Loucy (cell line): ENCODE data around the gene MYH7.

Experiments
- H2AFZ ChIP-seq: fragments of 200-600 bp; sonication (generic); 2 replicates; pipeline ENCODE4 v1.6.0; 2016; ENCODE audit warnings: antibody characterized with exemption, mild to moderate bottlenecking, low read length, moderate library complexity
- H3F3A ChIP-seq: fragments of 200-600 bp; 2 replicates; pipeline ENCODE4 v1.6.0; 2016; ENCODE audit warnings: antibody characterized with exemption, low read depth, mild to moderate bottlenecking
- H3K27me3 ChIP-seq: fragments of 200-600 bp; sonication (generic); 2 replicates; pipeline ENCODE4 v1.6.1; 2014; ENCODE audit warnings: low read length, mild to moderate bottlenecking; ENCODE audit not compliant: insufficient read depth, poor library complexity, severe bottlenecking
- H3K36me3 ChIP-seq: fragments of 200-600 bp; sonication (generic); 2 replicates; pipeline ENCODE4 v1.6.1; 2016; ENCODE audit warnings: low read length; ENCODE audit not compliant: insufficient read depth
- H3K4me1 ChIP-seq: fragments of 200-600 bp; sonication (generic); 2 replicates; pipeline ENCODE4 v1.5.1; 2014; ENCODE audit warnings: low read length, mild to moderate bottlenecking; ENCODE audit not compliant: insufficient read depth, poor library complexity, severe bottlenecking
- H3K4me2 ChIP-seq: fragments of 200-600 bp; sonication (generic); 2 replicates; pipeline ENCODE4 v1.6.0; 2014; ENCODE audit warnings: antibody characterized with exemption, low read length, low read depth, mild to moderate bottlenecking; ENCODE audit not compliant: poor library complexity, severe bottlenecking
- H3K4me3 ChIP-seq: fragments of 200-600 bp; sonication (generic); 2 replicates; pipeline ENCODE4 v1.5.1; 2014; ENCODE audit warnings: low read length, mild to moderate bottlenecking, mixed read lengths; ENCODE audit not compliant: poor library complexity, severe bottlenecking
- H3K79me2 ChIP-seq: fragments of 200-600 bp; sonication (generic); 2 replicates; pipeline ENCODE4 v1.6.1; 2014; ENCODE audit warnings: low read length; ENCODE audit not compliant: insufficient read depth
- H3K9ac ChIP-seq: fragments of 200-600 bp; sonication (generic); 2 replicates; pipeline ENCODE4 v1.6.0; 2014; ENCODE audit warnings: mild to moderate bottlenecking, low read depth, low read length, moderate library complexity; ENCODE audit not compliant: poor library complexity, severe bottlenecking
- H3K9me2 ChIP-seq: fragments of 200-600 bp; sonication (generic); replicated peaks from 2 replicates; pipeline ENCODE4 v1.6.1; 2016; ENCODE audit warnings: low read depth, low read length, mixed read lengths
- H3K9me3 ChIP-seq: fragments of 200-600 bp; sonication (generic); 2 replicates; pipeline ENCODE4 v1.6.1; 2014; ENCODE audit warnings: mild to moderate bottlenecking, antibody characterized with exemption, low read length, low read depth; ENCODE audit not compliant: insufficient read depth
- H4K20me1 ChIP-seq: fragments of 200-600 bp; sonication (generic); 2 replicates; pipeline ENCODE4 v1.6.0; 2014; ENCODE audit warnings: antibody characterized with exemption, low read length, mild to moderate bottlenecking; ENCODE audit not compliant: insufficient read depth, poor library complexity, severe bottlenecking
- EZH2phosphoT487 ChIP-seq: fragments of 200-600 bp; IDR thresholded peaks from 2 replicates; pipeline ENCODE4 v1.6.1; 2018; ENCODE audit warnings: antibody characterized with exemption, mild to moderate bottlenecking, moderate library complexity, borderline replicate concordance
- TF ChIP-seq, protein P1 (sequence below): fragments of 200-600 bp; sonication (generic); conservative IDR thresholded peaks from 2 replicates; pipeline ENCODE4 v1.5.1; 2014; ENCODE audit warnings: mild to moderate bottlenecking, antibody characterized with exemption, low read length

Gene MYH7

DNA sequence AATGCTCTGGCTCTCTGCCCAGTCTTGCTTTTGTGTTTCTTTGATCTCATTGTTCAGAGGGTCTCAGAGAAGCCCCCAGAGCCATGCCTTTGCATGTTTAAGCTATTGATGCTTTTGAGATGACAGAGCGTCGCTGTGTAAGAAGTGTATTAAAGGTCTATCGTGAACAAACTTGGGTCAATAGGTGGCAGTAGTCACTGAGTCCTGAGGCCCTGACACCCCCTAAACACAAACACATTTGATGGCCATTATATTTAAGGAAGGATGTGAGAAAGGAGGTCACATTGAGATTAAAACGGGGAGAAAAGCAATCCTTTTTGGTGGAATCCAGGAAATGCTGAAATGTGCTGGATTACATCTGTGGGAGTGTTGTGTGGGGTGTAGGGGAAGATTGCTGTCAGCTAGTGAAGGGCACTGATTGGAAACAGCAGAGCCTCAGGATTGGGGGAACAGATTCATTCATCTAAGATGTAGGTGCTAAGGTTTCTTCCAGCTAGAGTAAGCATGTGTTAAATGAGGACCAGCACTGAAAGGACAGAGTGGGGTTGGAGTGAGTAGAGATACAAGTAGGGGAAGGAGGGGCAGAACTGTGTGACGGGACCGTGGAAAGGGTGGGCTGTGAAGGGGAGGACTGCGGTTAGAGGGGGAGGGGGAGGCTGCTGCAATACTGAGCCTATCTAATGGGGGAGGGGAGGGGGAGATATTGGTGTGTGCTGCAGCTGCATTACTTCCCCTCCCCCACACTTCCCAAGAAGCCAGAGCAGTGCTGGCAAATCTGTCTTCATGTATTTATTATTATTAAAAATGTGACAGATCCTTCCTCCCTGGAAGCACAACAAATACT, 46.7 kb upstream of the MYH7 start:
- no peaks in the 10 kb centered on the region for H3K9me3 ChIP-seq
- no peaks in the 10 kb centered on the region for H3K79me2 ChIP-seq
- no peak overlapping the region for H3K4me2 ChIP-seq
- no peaks in the 10 kb centered on the region for H3F3A ChIP-seq
- H3K27me3 ChIP-seq, result no peaks in the 10 kb centered on the region
- TF ChIP-seq EZH2phosphoT487, result no peak
- TF ChIP-seq, protein P1, sequence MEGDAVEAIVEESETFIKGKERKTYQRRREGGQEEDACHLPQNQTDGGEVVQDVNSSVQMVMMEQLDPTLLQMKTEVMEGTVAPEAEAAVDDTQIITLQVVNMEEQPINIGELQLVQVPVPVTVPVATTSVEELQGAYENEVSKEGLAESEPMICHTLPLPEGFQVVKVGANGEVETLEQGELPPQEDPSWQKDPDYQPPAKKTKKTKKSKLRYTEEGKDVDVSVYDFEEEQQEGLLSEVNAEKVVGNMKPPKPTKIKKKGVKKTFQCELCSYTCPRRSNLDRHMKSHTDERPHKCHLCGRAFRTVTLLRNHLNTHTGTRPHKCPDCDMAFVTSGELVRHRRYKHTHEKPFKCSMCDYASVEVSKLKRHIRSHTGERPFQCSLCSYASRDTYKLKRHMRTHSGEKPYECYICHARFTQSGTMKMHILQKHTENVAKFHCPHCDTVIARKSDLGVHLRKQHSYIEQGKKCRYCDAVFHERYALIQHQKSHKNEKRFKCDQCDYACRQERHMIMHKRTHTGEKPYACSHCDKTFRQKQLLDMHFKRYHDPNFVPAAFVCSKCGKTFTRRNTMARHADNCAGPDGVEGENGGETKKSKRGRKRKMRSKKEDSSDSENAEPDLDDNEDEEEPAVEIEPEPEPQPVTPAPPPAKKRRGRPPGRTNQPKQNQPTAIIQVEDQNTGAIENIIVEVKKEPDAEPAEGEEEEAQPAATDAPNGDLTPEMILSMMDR, result peak; percentile 25; the same call in 1 of the 2 replicates
- H3K9ac ChIP-seq, result no peak overlapping the region
- peaks cover 14% of the 10 kb centered on the region; the same call in 1 of the 2 replicates for H3K36me3 ChIP-seq
- H2AFZ ChIP-seq, result no peak overlapping the region
- H3K4me3 ChIP-seq, result no peak overlapping the region
- peaks cover 6% of the 10 kb centered on the region for H4K20me1 ChIP-seq
- no peaks in the 10 kb centered on the region for H3K9me2 ChIP-seq
- H3K4me1 ChIP-seq, result no peaks in the 10 kb centered on the region

DNA sequence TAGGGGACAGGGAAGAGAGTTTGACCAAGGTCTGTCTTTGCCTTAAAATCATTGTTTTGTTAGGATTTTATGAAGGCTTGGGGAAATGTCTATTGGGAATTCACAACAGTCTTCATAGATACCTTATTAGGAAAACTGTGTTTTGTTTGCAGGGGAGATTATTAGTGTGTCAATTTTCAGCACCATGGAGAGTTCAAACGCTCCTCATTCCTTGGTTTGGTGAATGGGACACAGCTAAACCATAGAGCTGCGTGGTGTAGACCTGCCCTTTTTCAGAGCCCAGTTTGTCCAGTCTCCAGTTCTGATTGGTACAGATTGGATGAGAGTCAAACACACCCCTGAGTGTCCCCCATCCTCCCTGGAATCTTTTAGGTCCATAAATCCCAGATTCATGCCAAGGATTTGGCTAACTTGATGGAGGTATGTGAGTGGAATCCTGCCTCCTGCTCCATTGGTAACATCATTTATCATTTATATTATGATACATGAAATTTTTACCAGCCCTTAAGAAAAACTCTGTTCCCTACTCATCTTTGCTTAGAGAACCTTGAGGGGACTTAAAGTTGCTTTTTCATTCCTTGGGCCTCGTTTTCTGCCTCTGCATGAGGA, 46.0 kb upstream of the MYH7 start:
- Histone ChIP-seq H3K36me3 (peaks cover 21% of the 10 kb centered on the region), H3K9me3 (no peaks in the 10 kb centered on the region), H3K4me2 (no peak overlapping the region), H3K9me2 (no peaks in the 10 kb centered on the region), H3F3A (no peaks in the 10 kb centered on the region), H3K4me3 (no peak overlapping the region), H4K20me1 (peaks cover 6% of the 10 kb centered on the region), H3K27me3 (no peaks in the 10 kb centered on the region), H2AFZ (no peak overlapping the region), H3K9ac (no peak overlapping the region), H3K79me2 (no peaks in the 10 kb centered on the region), H3K4me1 (no peaks in the 10 kb centered on the region)
- no peak for TF ChIP-seq EZH2phosphoT487
- TF ChIP-seq, protein P1, result no peak

DNA sequence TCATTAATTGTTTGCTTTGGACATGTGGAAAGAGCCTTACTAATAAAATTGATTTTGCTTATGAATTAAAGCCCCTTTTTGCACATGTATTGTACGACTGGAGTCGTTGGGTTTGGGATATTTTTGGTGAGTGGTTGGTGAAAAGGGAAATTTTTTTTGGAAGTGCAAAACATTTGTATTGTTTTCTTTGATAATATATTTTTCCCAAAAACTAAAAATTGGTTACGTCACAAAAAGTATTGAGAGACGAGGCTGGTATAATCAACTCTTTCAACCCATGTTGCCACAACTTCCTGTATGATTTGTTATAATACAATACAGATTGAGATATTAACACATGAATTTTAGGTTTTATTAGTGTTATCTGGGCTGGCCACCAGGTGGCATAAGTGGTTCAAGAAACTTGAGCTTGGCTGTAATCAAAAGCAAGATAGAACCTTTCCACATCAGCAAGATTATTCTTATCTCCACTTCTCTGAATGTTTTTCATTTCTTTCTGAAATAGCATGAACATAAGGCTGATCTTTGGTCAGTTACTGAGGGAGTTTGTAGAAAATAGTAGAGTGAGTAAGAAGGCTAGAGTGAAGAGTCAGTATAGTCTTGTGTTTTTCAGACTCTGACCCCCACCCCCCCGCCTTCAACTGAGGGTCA, 42.8 kb upstream of the MYH7 start:
- H3K4me2 ChIP-seq, result no peak overlapping the region
- no peaks in the 10 kb centered on the region for H3K9me2 ChIP-seq
- peaks cover 6% of the 10 kb centered on the region for H4K20me1 ChIP-seq
- no peak overlapping the region for H3K9ac ChIP-seq
- no peaks in the 10 kb centered on the region for H3K4me1 ChIP-seq
- H3K27me3 ChIP-seq, result no peaks in the 10 kb centered on the region
- H3K4me3 ChIP-seq, result no peak overlapping the region
- TF ChIP-seq, protein P1, result peak; percentile 77
- no peak for TF ChIP-seq EZH2phosphoT487
- peaks cover 48% of the 10 kb centered on the region for H3K36me3 ChIP-seq
- H2AFZ ChIP-seq, result no peak overlapping the region
- no peaks in the 10 kb centered on the region for H3K9me3 ChIP-seq
- H3F3A ChIP-seq, result no peaks in the 10 kb centered on the region
- no peaks in the 10 kb centered on the region for H3K79me2 ChIP-seq
